ENCODE data around the gene TTLL7. TPM values are rescaled to one million over a fixed set of nuclear protein-coding genes. Genes with fewer than 3 reads are reported as not detected.

TTLL7 gene
- total RNA-seq, 4 donors from 2014 or later: 1.2 to 16.5 (median 4.1) TPM

- Histone ChIP-seq H3K27me3 (no peaks in the 10 kb centered on the region), H3K4me1 (no peaks in the 10 kb centered on the region), H3K36me3 (no peaks in the 10 kb centered on the region), H3K27ac (no peak overlapping the region), H3K9me3 (no peaks in the 10 kb centered on the region), H3K4me3 (no peak overlapping the region)
- TF ChIP-seq POLR2A (IDR thresholded peaks at IDR 0.05): no peak
- no peak for TF ChIP-seq CTCF (IDR thresholded peaks at IDR 0.05)
- no peak for DNase-seq
These were observed 126.4 kb downstream of the TTLL7 start for GRCh38 chr1:83872515-83872914.

- Histone ChIP-seq H3K27ac (no peak overlapping the region), H3K27me3 (no peaks in the 10 kb centered on the region), H3K36me3 (no peaks in the 10 kb centered on the region), H3K9me3 (no peaks in the 10 kb centered on the region), H3K4me1 (no peaks in the 10 kb centered on the region), H3K4me3 (no peak overlapping the region)
- TF ChIP-seq POLR2A (IDR thresholded peaks at IDR 0.05) (no peak), CTCF (IDR thresholded peaks at IDR 0.05) (no peak)
- DNase-seq: no peak
These were observed 133.9 kb downstream of the TTLL7 start for GRCh38 chr1:83864991-83865390.

GRCh38 chr1:83860490-83861221 is 138.3 kb downstream of the TTLL7 start:
- TF ChIP-seq POLR2A (IDR thresholded peaks at IDR 0.05) (peak; percentile 32 to 36), CTCF (IDR thresholded peaks at IDR 0.05) (peak; percentile 48 to 83 (median 72))
- Histone ChIP-seq H3K9me3 (no peaks in the 10 kb centered on the region), H3K27me3 (no peaks in the 10 kb centered on the region), H3K4me1 (no peaks in the 10 kb centered on the region), H3K4me3 (peak overlapping the region; percentile 65 to 75 (median 72)), H3K27ac (peak overlapping the region; percentile 67 to 91 (median 80)), H3K36me3 (no peaks in the 10 kb centered on the region)
- peak; percentile 77 to 94 (median 91) for DNase-seq

GRCh38 chr1:83857716-83858115 is 141.2 kb downstream of the TTLL7 start:
- Histone ChIP-seq H3K27ac (no peak overlapping the region), H3K4me3 (no peak overlapping the region), H3K27me3 (no peaks in the 10 kb centered on the region), H3K9me3 (no peaks in the 10 kb centered on the region), H3K4me1 (no peaks in the 10 kb centered on the region), H3K36me3 (no peaks in the 10 kb centered on the region)
- DNase-seq: no peak
- TF ChIP-seq CTCF (IDR thresholded peaks at IDR 0.05): no peak
- TF ChIP-seq POLR2A (IDR thresholded peaks at IDR 0.05): no peak

- Histone ChIP-seq H3K36me3 (no peaks in the 10 kb centered on the region), H3K4me3 (no peak overlapping the region), H3K4me1 (no peaks in the 10 kb centered on the region), H3K27ac (no peak overlapping the region), H3K27me3 (no peaks in the 10 kb centered on the region), H3K9me3 (no peaks in the 10 kb centered on the region)
- DNase-seq: no peak
- TF ChIP-seq POLR2A (IDR thresholded peaks at IDR 0.05) (no peak), CTCF (IDR thresholded peaks at IDR 0.05) (peak in 3 of 6 experiments; percentile 34 to 42 (median 40))
These were observed 141.8 kb downstream of the TTLL7 start for GRCh38 chr1:83857103-83857502.

All from Peyer's patch (tissue), 4 donors.